Cerebellar cortex (tissue), 1 donor: ENCODE measurements around the gene SEPTIN14.
"Not testable (repeated sequence)": the region's sequence is repeated elsewhere in the genome, so short reads cannot be mapped to it uniquely, and the experiment has no call there.

Experiments used
- DNase-seq: peaks from one replicate; pipeline ENCODE4 v3.0.0-alpha.2; 2015; ENCODE audit warnings: low spot score

Gene SEPTIN14

DNA sequence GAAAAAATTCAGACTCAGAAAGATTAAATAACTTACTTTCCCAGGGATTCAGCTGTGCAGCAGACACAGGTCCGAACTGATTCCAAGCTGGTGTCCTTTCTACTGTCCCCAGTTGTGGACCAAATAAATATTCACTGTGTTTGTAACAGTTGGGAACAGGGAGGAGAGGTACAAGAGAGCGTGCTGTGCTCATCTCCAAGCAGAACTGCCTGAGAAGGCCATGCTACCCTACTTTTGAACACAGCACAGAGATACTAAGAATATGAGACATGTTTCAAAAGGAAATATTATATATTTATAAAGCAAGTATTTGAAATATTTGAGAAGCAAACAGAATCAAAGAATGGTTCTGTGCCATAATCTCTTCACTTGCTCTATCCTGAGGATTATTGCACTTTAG lies at the start of gene SEPTIN14:
Gene SEPTIN14, minus strand, starts transcription at position 101 of the 400 bp plus-strand sequence. CDS start 756 bp downstream, outside the sequence.
- DNase-seq = not testable (repeated sequence)

DNA sequence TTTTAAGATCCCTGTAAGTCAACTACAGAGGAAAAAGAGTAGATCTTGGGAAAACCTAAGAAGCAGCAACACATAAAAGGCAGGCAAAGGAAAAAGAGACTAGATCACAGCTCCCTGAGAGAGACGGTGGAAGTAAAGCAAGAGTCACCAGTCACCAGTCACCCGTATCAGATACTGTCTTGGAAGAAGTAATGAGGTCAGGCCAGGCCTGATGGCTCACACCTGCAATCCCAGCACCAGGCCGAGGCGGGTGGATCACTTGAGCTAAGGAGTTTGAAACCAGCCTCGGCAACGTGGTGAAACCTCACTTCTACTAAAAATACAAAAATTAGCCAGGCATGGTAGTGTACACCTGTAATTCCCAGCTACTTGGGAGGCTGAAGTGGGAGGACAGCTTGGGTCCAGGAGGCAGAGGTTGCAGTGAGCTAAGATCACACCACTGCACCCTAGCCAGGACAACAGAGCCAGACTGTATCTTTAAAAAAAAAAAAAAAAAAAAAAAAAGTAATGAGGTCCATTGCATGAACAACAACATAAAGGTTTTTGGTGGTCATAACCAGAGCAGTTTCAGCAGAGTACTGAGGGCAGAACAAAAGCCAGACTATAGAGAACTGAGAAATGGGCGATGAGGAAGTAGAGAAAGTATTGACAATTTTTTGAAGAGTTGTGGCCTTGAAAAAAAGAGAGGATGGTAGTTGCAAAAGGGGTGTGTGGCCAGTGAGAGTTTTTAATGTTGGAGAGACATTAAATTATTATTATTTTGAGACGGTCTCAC lies 41.6 kb upstream of the SEPTIN14 start:
- DNase-seq = no peak

DNA sequence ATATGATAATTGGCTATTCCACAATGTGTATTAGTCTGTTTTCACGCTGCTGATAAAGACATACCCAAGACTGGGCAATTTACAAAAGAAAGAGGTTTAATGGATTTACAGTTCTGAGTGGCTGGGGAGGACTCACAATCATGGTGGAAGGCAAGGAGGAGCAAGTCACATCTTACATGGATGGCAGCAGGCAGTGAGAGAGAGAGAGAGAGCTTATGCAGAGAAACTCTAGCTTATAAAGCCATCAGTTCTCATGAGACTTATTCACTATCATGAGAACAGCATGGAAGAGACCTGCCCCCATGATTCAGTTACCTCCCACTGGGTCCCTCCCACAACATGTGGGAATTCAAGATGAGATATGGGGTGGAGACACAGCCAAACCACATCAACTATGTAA lies 38.5 kb upstream of the SEPTIN14 start:
- DNase-seq = not testable (repeated sequence)

GRCh38 chr7:55898287-55898686 lies 35.7 kb upstream of the SEPTIN14 start:
- DNase-seq = no peak

GRCh38 chr7:55895021-55895420 lies 32.5 kb upstream of the SEPTIN14 start:
- DNase-seq = no peak

GRCh38 chr7:55893940-55894339 lies 31.4 kb upstream of the SEPTIN14 start:
- no peak for DNase-seq

DNA sequence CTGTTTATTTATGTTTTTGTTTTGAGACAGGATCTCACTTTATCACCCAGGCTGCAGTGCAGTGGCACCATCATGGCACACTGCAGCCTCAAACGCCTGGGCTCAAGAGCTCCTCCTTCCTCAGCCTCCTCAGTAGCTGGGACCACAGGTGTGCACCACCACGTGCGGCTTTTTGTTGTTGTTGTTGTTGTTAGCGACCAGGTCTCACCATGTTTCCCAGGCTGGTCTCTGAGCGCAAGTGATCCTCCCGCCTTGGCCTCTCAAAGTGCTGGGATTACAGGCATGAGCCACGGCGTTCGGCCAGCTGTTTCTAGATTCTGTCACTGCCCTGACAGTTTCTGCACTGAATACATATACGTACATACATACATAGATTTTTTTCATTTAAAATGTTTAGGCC lies 25.8 kb upstream of the SEPTIN14 start:
- DNase-seq = not testable (repeated sequence)

DNA sequence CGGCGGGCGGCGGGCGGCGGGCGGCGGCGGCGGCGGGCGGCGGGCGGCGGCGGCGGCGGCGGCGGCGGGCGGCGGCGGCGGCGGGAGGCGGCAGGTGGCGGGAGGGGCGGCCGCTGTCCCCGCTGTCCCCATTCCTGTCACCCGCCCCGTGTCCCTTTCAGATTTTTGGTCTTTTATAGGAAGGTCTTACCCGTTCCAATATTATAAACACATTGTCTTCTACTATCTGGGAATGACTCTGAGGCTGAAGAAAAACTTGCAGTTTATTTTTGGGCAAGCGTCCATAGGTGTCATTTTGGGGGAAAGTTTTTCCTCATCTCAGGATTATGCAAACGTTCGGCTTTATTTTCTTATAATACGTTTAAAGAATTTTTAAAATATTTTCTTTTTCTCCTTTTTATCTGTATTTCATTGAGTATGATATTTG lies 25.3 kb upstream of the SEPTIN14 start:
- peak; percentile 32 for DNase-seq

DNA sequence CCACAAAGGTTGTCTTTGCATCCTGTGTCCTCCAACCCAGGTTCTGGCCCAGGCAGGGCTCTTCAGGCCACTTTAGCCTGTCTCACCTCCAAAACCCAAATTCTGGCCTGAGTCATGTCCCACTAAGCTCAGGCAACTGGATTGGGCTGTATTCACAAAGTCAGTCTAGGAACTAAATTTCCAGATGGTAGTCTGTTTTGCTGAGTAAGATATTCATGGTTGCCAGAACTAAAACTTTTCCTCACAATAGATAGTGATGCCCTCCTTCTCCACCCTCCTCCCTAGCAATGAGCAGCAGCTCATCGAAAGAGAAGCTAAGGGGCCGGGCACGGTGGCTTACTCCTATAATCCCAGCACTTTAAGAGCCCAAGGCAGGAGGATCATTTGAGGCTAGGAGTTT lies 21.8 kb upstream of the SEPTIN14 start:
- DNase-seq = no peak

DNA sequence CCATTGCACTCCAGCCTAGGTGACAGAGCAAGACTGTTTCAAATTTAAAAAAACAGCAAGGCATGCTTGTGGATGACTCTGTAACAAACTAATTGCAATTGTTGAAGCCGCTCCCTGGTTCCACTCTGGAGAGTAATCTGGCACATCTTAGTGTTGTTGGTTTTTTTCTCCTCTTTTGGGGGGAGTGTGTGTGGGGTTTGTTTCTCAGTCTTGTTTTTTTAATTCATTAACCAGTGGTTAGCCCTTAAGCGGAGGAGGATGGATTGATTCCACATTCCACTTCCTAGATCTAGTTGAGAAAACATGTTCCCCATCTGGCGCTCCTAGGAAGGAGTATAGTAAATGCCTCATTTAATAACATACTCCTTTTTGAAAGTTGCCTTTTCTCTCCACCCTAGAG lies 16.1 kb upstream of the SEPTIN14 start:
- DNase-seq = no peak

GRCh38 chr7:55877308-55877707 lies 14.8 kb upstream of the SEPTIN14 start:
- no peak for DNase-seq

DNA sequence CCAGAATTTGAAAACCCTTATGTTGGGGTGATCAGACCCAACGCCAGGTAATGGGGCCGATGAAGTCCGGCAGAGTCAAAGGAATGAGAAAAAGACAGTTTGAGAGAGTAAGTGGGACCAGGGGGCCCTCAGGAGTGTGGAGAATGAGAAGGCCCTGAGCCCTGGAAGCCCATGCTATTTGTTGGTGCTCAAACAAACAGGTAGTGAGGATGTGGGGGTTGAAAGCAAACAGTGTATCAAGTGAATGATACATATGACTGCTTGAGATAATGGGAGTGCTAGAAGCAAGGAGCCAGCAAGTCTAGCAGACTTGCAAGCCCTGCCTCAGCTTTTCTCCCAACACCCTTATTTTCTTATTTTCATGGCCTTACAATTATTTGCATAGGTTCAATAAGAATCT lies 11.2 kb upstream of the SEPTIN14 start:
- DNase-seq = no peak

DNA sequence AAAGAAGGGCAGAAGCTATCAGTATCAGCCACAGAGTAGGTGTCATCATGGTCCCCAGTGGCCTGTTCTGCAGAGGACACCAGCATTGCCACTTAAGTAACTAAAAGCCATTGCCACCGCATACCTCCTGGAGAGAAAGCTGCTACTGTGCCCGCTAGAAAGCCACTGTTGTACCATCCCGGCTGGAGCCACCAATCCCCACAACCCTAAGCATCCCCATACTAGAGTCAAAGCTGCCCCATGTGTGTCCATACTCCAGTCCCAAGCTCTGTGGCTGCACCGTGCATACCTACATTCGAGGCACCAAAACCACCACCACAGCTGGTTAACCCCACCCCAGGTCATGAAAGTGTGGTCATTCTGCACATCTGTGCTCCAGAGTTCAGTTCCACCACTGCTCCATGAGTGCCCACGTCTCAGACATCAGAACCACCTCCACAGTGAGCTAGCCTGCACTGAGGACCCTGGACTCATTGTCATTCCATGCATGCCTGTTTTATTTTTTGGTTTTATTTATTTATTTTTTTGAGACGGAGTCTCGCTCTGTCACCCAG lies 9.5 kb upstream of the SEPTIN14 start:
- DNase-seq = no peak

- not testable (repeated sequence) for DNase-seq
Observed at GRCh38 chr7:55868989-55869388, 6.4 kb upstream of the SEPTIN14 start.

- not testable (repeated sequence) for DNase-seq
Observed at GRCh38 chr7:55845164-55845563, 17.4 kb downstream of the SEPTIN14 start.

- no peak for DNase-seq
Observed at GRCh38 chr7:55838595-55838994, 24.0 kb downstream of the SEPTIN14 start.

DNA sequence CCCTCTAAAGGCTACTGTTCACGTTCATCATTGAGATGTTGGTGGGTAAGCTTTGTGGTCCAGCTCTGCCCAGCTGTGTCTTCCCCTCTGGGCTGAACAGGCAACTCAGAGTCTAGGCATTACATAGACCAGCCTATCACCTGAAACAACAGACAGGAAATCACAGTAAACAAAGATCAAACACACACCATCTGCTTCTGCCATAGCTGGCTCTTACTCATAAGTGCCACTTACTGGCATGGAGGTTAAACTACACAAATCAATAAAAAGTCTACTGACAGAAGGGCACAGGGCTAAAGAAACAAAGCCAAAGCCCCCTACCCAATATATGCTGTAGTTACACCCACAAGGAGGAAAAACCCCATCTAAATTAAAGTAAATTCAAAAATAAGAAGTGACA lies 35.0 kb downstream of the SEPTIN14 start:
- DNase-seq = no peak

DNA sequence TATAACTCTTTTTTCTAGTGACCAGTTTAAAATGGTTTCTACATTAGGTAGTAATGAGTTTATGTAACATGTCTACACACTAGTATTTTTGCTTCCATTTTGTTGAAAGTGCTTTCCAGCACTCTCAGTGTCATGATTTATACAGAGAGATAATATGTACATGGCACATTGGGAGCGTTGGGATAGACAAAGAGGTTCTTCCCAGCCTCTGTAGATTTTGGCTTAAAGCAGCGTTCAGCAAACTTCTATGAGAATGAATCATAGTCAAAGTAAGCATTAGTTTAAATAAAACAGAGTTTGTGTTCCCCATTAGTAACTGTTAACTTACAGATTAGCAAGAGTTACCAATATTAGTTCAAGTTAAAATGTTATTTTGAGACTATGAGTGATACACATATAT lies 43.9 kb downstream of the SEPTIN14 start:
- DNase-seq = no peak

DNA sequence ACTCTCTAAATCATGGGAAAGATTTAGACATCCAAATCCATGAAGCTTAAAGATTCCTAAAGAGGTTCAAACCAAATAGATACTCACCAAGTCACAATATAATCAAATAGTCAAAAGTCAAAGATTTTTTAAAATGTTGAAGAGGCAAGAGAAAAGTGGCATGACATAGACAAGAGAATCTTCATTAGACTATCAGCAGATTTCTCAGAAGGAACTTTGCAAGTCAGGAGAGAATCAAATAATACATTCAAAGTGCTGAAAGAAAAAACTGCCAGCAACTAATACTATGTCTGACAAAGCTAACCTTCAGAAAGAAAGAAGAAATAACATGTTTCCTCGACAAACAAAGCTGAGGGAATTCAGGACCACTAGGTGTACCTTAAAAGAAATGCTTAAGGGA lies 65.3 kb downstream of the SEPTIN14 start:
- not testable (repeated sequence) for DNase-seq

GRCh38 chr7:55794527-55794926 lies 68.0 kb downstream of the SEPTIN14 start:
- DNase-seq = no peak

GRCh38 chr7:55792048-55792447 lies 70.5 kb downstream of the SEPTIN14 start:
- DNase-seq = no peak

- DNase-seq = no peak
Observed at GRCh38 chr7:55787796-55788195, 74.8 kb downstream of the SEPTIN14 start.

DNA sequence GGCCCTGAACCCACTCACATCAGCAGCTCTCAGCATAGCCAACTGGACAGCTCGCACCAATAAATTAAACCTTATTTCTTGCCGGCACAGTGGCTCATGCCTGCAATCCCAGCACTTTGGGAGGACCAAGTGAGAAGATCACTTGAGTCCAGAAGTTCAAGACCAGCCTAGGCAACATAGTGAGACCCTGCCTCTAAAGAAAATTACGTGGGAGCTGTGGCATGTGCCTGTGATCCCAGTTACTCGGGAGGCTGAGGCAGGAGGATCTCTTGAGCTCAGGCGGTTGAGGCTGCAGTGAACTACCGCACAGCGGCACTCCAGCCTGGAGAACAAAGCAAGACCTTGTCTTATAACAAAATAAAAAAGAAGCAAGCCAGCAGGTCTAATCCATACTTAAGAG lies 75.7 kb downstream of the SEPTIN14 start:
- DNase-seq = no peak

GRCh38 chr7:55785444-55785843 lies 77.1 kb downstream of the SEPTIN14 start:
- not testable (repeated sequence) for DNase-seq
